Fibroblast of peridontal ligament (primary cell): ENCODE measurements around the gene MID1.

Experiments used
- DNase-seq: peaks from one replicate; pipeline ENCODE4 v3.0.0-alpha.2; 2010; ENCODE audit errors: extremely low read depth

MID1 gene

DNA sequence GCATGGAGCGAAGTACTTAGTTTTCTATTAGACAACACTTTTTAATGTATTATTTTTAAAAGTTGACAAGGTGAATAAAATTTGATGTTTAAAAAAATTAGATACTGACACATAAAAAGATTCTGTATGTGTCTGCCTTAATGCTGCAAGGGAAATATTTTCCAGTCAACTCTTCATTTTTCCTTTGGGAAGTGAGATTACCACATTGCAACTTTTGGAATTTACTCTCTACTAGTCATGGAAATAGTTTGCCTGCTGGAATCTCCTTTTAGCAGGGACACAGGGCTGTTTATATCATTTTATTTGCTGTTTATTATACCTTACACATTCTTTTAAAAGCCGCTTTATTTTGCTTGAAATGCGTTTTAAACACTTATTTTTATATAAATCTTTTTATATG, 135.1 kb downstream of the MID1 start:
- DNase-seq = peak; percentile 36

DNA sequence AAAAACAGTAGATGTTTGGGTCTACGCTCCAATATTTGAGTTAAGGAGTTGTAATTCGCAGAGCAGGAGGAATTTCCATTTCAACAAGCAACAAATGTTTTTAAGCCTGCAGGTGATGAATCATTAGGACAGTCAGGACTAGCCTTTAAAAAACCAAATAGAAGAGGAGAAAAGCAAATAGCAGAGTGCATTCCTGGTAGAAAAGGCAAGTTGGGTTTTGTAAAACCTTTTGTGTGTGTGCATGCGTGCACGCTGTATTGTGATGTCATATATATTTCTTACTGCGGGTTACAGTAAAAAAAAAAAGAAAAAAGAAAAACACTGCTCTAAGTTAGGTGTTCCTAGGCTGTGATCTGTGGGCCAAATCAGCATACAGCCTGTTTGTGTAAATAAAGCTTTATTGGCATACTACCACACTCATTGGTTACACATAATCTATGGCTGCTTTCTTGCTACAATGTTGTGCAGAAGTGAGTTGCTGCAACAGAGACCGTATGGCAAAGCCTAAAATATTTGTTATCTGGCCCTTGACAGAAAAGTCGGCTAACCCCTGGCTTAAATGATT, 135.6 kb downstream of the MID1 start:
- no peak for DNase-seq

DNA sequence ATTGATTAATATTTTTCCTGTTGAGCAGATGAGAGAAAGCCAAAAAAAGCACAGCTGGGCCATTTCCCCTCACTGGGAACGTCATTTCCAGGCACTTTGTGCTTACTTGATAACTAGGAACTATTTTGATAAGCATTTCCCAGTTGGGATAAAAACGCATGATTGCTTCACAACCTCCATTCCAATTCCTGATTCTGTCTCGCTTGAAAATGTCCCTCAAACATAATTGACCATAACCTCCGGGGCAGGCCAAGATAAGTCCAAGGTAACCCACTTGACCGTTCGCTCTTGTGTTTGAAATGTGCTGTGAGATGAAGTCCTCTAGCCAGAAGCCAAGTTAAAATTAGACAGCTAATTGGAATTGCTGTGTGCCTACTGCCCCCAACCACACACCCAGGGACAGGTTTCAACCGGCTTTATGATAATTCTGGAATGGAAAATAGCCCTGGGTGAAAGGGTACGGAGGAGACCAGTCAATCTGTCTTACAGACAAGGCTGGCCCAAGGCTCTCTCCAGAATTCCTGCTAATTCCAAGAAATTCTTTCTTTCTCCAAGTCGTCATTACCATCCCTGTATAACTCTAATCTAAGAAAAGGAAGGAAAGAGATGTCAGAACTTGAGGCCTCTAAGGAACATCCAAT, 137.1 kb downstream of the MID1 start:
- peak; percentile 39 for DNase-seq

DNA sequence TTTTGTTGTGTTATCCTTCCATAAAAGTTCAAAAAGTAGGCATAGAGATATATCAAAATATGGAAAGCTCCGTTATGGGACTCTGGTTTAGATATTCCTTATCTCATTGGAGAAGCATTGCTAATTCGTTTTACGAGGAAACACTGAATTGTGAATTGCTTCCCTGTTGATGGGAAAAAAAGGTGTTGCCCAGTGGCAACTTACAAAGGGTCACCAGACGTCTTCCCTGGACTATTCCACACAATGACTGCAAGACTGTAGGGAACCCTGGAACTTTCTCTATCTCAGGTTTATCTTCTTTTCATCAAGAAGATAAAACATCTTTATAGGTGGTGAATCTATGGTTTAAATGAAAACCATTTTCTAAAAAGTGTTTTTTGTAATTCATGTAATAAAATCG, 137.7 kb downstream of the MID1 start:
- DNase-seq = no peak

DNA sequence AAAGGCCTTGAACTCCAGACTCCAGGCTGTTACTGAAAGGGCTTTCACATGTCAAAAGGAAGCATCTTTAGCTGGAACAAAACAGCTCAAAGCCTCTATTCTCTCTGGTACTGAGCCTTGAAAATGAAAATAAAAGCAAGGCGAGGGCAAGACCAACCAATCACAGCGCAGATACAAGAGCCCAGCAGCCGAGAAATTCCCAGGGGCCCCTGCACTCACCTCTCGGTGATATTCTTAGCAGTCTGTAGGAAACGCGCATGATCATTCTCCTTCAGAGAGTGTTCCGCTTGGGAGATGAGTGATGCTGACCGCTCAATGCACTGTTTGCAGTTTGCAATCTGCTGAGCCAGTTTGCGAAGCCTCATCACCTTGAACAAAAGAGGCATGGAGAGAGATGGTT, 138.1 kb downstream of the MID1 start:
- no peak for DNase-seq

DNA sequence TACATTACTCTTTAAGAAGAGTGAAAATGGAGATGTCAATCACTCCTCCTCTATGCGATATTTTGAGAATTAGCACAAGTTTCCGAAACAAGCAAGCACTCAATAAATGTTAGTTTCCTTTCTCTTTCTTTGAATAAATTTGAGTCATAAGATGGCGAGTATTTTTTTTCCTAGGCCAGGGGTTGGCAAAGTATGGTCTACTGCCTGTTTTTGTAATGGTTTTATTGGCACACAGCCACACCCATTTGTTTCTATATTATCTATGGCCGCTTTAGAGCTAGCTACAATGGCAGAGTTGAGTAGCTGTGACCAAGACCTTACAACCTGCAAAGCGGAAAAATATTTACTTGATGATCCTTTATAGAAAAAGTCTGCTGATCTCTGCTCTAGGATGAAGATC, 139.5 kb downstream of the MID1 start:
- no peak for DNase-seq

DNA sequence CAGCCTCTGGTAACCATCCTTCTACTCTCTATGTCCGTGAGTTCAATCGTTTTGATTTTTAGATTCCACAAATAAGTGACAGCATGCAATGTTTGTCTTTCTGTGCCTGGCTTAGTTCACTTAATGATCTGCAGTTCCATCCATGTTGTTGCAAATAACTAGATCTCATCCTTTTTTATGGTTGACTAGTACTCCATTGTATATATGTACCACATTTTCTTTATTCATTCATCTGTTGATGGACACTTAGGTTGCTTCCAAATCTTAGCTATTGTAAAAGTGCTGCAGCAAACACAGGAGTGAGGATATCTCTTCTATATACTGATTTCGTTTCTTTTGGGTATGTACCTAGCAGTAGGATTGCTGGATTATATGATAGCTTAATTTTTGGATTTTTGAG, 140.9 kb downstream of the MID1 start:
- DNase-seq = no peak

DNA sequence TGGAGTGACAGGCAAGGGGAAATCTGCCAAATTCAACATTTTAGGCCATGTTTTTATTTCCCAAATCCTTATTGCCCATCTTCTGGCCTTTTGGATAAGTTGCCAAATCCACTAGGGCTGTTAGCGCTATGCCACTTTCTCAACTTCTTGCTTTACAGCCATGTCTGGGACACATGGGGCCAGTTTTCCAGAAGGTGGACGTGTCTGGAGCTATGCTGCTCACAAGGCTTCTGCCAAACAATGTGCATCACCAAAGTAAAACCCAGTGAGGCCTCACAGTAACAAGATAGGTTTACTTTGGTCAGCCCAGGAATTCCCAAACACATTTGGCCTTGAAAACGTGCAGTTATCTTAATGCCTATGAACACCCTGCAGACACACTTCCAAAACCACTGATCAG, 142.9 kb downstream of the MID1 start:
- DNase-seq = no peak

DNA sequence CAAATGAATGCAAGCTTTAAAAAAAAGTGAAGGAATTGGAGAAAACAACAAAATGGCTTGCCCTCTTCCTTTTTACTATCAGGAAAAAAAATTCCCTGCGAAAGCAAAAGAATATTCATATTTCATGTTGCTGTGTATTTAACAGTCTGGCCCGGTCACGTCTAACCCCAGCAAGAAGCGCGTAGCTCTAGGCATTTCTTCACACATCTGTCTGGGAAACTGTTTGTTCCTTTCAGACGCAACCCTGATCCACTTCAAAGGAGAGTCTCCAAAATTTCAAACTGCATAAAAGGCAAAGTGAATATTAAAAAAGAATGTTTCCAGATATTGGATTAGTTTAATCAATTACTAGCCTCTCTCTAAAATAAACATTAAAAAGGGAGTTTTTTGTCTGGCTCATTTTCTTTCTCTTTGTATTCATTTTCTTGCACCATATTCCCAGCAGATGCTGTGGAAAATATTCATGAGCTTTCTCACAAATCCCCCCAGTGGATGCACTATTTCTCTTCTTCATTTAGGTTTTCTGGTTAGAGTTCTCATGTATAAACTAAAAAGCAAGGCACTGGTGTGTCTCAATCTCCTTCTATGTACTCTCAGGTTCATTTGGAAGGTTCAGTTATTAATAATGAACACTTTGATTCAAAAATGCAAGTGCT, 145.3 kb downstream of the MID1 start:
- DNase-seq = no peak

DNA sequence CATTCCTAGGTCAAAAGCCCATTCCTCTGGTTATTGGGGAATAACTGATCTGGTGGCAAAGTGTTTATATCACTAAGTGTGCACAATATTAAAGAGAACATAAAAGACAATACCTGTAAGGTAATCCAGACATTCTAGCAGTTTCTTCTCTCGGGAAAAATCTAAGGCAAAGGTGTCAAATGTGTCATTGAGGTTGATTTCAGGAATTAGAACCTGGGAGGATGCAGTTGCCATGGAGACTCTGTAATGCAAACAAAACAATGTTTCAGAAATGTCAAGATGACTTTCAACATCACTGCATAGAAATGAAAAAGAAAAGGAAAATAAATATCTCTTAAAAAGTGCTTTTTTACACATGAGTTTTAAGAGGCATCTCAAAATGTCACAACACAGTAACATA, 145.9 kb downstream of the MID1 start:
- no peak for DNase-seq

DNA sequence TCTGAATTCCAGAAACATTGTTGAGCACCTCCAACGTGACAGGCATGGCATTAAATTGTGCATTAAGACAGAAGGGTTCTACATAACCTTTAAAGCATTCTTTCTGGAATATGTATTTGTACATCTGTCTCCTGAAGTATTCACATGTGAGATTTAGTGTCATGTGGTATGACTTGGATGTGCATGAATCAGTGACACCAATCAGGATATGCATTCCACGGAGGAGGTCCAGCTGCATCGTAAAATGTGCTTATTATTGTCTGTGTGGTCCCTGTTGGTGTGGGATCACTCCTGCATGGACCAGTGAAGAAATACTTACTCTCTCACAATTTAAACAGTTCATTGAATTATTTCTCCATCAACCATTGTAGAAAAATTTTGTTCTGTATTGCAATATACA, 149.0 kb downstream of the MID1 start:
- DNase-seq = no peak

DNA sequence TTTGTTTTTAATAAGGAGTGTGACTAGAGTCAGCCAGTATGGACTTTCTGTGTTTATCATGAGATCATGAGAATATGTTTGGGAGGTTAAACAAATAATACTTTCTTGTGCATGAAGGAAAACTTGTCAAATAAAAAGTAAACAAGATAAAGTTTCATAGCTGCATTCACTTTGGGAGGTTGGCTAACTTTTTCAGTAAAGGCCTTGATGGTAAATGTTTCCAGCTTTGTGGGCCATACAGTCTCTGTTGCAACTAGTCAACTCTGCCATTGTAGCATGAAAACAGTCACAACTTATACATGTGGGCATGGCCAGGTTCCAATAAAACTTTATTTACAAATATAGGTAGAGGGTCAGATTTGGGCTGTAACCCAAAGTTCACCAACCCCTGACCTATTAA, 150.4 kb downstream of the MID1 start:
- peak; percentile 47 for DNase-seq

DNA sequence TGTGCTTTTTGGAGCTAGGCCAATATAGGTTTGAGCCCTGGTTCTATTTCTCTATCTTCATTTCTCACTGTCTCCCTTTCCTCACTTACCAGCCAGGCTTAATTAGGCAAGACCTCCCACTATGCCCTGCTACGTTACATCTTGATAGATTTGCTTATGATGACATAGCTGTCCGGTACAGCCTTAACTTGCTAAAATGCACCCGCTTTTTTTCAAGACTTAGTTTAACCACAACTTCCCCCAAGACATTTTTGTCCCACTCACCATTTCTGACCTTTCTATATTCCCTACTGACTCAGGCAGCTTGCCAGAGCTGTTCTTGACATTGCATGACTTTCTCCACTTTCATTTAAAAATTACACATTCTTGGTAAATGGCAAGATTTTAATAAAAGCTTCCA, 152.6 kb downstream of the MID1 start:
- DNase-seq = peak; percentile 56

DNA sequence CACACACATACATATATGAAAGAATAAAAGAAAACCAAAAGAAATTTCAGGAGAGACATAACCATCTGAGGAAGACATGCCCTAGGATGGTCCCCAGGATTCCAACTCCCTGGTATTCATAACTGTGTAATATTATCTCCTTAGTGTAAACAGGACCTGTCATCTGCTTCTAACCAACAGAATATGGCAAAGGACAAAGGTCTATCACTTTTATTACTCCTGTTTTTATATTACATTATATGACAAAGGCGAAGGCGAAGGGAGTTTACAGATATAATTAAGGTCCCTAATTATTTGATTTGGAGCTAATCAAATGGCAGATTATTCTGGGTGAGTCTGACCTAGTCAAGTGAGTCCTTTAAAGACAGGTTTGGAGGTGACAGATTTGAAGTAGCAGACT, 155.1 kb downstream of the MID1 start:
- no peak for DNase-seq

DNA sequence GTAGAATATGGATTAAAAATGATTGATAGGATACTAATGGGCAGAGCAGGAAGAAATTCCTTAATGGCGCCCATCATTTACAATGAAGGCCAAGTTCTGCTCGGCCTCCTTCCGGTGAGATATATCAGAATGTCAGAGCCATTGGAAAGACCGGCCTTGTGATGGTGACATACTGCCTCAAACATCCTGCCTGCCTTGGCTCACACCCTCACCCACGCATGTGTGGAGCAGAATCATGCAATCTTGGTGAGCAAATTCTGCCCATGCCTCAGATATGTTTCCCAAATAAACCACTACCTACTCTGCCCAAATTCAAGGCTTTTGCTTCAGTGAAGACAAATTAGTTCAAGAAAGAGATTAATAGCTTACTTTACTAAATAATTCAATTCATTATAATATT, 163.3 kb downstream of the MID1 start:
- peak; percentile 39 for DNase-seq

DNA sequence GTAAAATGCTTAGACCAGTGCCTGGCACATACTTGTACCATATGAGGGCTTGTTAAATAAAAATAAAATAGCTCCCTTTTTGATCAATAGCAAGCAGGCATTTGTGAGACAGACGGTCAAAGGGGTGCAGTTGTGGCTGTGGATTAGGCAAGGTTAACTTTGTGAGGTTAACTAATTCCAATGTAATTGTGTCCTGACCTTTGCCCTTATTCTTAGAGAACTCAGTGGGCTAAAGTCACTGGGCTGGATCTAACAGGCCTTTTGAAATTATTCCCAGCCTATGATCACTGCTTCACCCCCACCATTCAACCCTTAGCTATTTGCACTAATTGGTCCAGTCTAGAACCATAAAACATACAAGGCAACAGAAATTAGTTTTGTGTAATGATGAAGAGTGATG, 166.4 kb downstream of the MID1 start:
- no peak for DNase-seq

DNA sequence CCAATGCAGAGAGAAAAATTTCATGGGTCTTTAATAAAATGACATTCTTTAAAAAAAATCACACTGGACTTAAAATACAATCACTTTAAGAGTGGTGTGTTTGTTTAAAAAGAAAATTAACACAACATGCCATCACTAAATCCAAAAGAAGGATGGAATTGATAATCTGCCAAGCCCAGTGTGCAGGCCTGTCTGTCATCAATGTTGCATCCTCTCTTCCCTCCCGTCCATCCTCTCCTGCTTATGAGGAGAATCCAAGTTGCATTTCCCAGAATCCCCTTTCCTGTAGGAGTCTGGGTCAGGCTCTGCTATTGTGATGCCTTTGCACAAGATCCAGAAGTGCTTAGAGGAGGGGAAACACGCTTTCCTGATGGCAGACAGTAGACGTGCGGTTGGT, 169.4 kb downstream of the MID1 start:
- no peak for DNase-seq

DNA sequence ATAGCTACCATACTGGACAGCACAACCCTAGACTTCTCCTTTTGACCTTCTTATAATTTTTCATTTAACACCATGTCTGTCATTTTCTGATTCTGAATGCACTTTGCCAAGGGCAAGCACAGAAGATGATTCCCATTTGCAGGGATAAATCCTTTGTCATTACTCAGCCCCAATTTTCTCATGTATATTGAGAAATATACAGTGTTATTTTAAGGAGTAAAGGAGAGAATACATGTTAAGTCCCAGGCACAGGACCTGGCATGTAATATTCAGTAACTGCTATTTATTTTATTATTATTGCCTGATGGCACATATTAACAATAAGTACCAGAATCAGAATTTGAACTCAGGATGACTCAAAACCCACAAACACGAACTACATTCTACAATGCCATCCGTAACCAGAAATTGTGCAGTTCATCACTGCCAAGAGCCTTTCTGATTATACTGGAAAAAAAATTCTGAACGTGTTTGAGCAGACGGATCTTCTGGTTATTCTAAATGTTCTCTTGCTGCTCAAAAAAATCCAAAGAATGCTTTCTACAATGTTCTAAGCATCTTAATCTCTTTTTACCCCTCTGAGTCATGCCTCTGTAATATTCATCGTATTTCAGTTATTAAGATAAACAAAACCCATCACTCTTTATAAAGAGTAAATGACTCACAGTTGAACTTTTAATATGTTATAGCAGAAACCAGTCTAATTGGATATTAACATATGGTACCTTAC, 170.0 kb downstream of the MID1 start:
- peak; percentile 85 for DNase-seq

DNA sequence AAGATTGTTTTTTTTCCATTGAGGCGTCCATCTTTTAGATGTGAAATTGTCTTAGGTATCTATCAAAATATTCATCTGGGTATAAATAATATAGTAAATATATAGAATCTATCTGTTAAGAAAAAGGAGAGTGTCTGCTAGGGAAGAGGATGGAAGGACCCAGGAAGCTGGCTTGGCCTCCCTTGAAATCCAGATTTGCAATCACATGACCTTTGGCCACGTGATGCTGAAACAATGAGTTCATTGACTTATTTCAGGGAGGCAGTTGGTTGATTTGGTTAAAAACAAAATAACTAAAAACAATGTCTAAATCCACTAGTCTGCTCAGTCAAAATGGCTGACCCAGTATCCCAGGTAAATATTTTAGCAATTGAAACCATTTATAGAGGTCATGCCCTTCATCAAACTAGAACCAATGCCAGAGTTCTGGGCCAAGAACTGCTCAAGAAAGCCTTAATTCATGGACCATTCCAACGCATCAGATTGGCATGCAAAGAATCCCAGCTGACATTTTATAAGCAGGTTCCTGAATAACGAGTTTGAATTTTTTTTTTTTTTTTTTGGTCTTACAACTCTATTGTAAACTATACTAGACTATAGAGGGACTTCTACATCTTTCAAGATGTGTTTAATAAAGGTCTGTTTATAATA, 172.7 kb downstream of the MID1 start:
- peak; percentile 34 for DNase-seq

DNA sequence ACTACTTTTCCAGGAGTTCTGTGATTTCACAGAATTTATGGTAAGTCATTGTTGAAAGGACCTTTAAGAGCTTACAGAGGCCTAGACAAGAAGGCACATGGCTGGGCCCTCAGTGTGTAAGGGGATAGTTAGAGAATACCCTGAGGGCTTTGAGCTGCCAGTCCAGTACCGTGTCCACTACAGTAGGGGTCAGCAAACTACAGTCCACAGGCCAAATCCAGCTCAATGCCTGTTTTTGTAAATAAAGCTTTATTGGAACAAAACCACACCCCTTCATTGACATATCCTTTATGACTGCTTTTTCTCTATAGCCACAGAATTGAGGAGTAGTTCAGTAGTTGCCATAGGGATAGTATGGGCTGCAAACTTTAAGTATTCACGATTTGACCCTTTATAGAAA, 176.2 kb downstream of the MID1 start:
- no peak for DNase-seq

DNA sequence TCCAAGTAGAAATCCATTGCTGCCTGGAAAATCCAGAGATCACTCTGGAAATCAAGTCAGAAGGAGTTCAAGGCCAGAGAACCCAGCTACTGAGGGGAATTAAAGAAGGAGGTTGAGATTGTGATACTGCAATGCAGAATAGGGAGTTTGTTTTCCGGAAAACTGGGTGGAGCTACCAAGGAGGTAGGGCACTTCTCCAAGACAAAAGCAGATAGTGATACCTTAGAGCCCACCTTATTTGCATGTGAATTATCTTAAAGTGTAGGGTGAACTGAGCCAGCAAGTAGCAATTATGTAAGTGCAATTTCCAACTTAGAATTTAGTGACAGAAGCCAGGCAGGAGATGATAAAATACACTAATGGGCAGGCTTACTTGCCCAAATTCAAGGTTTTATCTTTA, 178.9 kb downstream of the MID1 start:
- no peak for DNase-seq

DNA sequence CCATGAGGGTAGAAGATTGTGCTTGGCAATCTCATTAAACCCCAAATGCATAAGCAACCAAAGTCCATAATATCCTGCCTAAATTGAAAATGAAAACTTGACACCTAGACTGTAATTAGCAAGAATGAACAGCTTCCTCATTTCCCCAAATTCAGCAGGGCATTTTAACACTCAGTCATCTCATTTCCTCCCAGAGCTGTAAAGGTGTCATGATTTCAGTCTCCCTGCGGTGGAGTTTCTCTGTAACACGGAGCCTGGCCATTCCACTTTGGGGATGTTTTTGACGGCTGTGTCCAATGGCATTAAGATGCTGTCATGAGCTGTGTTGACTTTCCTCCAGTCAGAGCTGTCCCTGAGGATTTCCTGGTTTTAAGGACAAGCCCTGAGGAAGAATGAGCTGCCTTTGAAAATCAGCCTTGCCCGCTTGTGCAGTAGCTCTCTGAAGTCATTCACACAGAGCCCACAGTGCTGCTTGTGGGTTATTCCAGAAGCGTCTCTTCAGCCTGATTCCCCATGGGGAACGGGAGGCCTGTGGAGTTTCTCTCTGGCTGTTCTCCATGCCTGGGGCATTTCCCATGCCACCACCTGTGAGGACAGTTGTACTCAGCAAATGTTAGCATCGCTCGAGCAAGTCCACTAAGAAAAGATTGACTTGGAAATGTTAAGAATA, 187.0 kb downstream of the MID1 start:
- DNase-seq = no peak
